ENCODE measurements around the gene C10orf71.

DNA sequence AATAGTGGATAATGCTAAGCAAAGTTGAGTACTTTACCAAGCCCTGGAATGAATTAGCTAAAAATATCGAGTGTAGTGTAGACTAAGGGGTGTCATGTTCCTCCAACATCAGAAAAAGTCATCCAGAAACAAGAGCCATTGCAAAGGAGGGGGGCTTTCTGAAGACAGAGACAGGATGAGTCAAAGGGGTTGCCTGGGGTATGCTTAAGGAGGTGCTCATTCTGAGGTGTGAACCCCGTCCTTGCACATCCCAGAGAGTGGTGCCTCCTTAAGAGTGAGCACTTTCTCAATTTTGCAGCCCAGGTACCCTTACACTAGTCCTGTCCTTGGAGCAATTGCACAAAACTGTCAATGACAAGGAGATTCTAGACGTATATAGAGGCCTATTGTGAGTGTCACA, 43.1 kb upstream of the C10orf71 start:
- TF ChIP-seq, protein P1, sequence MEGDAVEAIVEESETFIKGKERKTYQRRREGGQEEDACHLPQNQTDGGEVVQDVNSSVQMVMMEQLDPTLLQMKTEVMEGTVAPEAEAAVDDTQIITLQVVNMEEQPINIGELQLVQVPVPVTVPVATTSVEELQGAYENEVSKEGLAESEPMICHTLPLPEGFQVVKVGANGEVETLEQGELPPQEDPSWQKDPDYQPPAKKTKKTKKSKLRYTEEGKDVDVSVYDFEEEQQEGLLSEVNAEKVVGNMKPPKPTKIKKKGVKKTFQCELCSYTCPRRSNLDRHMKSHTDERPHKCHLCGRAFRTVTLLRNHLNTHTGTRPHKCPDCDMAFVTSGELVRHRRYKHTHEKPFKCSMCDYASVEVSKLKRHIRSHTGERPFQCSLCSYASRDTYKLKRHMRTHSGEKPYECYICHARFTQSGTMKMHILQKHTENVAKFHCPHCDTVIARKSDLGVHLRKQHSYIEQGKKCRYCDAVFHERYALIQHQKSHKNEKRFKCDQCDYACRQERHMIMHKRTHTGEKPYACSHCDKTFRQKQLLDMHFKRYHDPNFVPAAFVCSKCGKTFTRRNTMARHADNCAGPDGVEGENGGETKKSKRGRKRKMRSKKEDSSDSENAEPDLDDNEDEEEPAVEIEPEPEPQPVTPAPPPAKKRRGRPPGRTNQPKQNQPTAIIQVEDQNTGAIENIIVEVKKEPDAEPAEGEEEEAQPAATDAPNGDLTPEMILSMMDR (IDR thresholded peaks at IDR 0.05) = no peak
- TF ChIP-seq POLR2AphosphoS5 (IDR thresholded peaks at IDR 0.05) (no peak), POLR2A (IDR thresholded peaks at IDR 0.05) (no peak)

All from breast epithelium (tissue), 3 donors.